HG03139 (cell line): ENCODE data around the gene EPSTI1.
"Not testable (repeated sequence)": the region's sequence is repeated elsewhere in the genome, so short reads cannot be mapped to it uniquely, and the experiment has no call there.

ENCODE experiments used
- ATAC-seq: cut with Tn5 transposase; IDR thresholded peaks from one replicate; pipeline ENCODE4 v1.9.1; 2021; ENCODE audit not compliant: unreplicated experiment

Gene EPSTI1

DNA sequence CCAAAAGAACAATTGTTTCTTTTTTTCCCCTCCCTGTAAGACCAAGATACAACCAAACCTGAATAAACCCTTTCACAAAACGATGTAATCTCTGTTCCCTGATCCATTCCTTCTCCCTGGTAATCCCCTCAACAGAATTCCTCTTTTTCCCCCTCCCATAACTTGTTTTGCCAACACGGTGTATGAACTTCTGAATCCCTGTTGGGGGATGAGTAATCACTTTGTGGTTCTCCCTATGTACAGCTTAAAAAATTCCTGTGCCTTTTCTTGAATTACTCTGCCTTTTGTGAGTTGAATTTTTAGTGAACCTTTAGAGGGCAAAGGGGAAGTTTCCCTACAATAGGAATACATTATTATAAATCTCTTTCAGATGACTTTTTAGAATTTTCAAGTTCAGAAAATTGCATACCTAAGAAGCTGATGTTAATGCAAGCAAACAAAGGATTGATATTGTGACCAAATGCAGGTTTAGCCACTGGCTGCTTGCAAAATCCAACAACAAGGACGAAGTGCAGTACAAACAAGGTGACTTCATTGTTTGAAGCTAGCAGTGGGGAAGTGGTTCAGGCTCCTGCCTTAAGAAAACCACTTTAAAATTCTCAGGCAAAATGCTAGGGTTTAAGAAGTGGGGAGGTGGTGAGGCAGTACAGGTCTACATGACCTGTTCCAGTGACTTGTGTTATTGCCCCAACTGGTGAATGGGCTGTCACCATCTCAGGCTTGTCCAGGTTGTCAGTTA lies 15.0 kb upstream of the EPSTI1 start:
- ATAC-seq, result no peak

DNA sequence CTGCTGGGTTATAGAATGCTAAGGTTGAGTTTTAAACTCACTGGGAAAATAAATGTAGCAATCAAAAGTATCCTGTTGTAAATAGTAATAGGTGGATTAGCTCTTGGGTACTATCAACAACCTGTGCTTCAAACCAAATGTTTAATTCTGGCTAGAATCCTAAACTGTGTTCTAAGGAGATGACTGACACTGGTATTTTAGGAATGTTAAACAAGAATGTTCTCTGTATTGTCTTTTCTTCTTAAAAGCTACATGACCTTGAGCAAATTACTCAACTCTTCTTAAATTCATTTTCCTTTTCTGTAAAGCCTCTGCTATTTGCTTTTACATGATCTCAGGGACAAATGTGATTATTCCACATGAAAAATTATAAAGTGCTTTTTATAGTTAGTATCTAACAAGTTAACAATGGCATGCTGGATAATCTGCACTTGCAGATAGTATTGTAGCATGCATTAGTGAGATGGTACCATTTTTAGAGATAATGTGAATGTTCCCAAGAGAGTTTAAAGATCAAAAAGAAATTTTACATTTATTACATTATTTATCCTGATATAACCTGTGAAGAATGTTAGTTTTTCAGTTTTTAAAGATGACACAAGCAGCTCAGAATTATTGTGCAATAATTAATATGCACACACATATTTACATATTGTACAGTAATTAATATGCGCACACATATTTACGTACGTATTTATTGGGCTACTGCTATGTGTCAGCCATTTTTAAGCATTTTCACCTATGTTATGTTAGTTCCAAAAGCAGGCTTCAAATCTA lies 13.6 kb upstream of the EPSTI1 start:
- ATAC-seq, result no peak

DNA sequence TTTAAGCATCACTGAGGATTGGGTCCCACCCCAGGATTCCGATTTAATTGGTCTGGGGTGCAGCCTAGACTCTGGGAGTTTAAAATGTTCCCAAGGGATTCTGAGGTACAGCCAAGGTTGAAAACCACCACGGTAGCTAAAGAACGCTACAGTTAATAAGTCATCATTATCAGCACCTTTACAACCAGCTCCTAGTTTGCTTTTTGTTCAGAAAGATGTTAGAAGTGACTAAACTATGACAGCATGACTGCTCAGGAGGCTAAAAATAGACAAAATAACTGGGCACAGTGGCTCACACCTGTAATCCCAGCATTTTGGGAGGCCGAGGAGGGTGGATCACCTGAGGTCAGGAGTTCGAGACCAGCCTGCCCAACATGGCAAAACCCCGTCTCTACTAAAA lies 11.7 kb upstream of the EPSTI1 start:
- no peak for ATAC-seq

- ATAC-seq, result no peak
These were observed 11.0 kb upstream of the EPSTI1 start for GRCh38 chr13:43003010-43003409.

DNA sequence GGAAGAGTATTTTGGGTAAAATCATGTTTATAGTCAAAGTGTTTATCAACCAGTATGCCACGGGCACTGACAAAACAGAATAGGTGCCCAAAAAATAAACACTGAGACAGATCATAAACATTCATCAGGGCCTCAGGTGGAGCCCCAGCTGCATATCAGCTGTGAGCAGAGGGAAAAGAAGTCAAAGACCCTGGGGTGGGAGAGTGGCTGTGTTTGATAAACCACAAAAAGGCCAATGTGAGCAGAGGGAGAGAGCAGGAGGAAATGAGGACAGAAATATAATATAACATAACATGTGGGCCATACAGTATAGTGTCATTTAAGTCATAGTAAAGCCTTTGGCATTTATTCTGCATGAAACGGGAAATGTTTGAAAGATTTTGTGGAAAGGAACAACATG lies 10.0 kb upstream of the EPSTI1 start:
- ATAC-seq, result no peak

DNA sequence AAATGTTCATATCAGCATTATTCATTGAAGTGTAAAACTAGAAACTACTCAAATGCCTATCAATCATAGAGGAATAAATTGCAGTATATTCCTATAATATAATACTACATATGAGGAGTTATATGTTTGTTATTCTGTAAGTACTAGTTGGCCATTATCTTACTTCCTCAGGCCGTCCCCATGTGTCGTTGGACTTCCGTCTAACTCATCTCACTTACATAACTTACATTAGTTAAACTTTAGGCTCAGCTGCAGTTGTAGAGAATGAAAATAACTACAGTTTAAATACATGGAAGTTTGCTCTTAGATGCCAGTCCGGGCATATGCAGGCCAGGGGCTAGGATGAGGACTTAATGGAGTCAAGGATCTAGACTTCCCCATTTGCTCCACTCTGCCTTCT lies 8.6 kb upstream of the EPSTI1 start:
- ATAC-seq, result no peak

- no peak for ATAC-seq
These were observed 7.5 kb upstream of the EPSTI1 start for GRCh38 chr13:42999491-42999890.

DNA sequence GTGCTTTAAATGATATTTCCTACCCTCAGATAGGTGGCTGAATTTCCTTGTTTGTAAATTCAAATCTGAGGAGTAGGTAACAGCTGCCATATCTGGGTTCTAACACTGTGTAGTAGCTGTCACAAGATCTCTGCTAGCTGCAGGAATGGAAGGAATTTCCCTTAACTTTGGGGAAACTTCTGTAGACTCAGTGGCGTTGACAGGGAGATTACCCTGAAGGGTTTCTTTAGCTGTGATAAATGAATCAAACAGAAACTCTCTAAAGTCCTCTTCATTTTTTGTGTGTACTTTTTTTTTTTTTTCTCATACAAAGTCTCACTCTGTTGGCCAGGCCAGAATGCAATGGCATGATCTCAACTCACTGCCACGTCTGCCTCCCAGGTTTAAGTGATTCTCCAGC lies 5.3 kb upstream of the EPSTI1 start:
- ATAC-seq, result no peak

DNA sequence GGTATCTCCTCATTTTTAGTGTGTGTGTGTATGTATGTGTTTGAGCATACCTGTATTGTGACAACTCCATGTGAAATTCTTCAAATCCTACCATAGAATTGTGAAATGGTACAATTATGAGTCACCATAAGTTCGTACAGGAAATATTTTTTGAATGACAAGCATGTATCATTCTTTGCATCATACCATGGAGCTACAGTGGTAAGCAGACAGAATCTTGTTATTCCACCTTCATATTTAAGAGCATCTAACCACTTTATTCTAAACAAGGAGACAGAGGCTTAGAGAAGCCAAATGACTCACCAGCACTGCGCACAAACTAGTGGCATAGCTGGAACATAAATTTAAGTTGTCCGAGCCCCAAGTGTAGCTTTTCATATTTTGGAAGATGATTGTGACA lies 4.5 kb upstream of the EPSTI1 start:
- ATAC-seq, result no peak

- no peak for ATAC-seq
These were observed 2.8 kb upstream of the EPSTI1 start for GRCh38 chr13:42994878-42995277.

- peak; percentile 10 for ATAC-seq
These were observed 702 bp upstream of the EPSTI1 start for GRCh38 chr13:42992764-42993122.

- ATAC-seq, result not testable (repeated sequence)
These were observed 676 bp downstream of the EPSTI1 start for GRCh38 chr13:42991233-42991897.

DNA sequence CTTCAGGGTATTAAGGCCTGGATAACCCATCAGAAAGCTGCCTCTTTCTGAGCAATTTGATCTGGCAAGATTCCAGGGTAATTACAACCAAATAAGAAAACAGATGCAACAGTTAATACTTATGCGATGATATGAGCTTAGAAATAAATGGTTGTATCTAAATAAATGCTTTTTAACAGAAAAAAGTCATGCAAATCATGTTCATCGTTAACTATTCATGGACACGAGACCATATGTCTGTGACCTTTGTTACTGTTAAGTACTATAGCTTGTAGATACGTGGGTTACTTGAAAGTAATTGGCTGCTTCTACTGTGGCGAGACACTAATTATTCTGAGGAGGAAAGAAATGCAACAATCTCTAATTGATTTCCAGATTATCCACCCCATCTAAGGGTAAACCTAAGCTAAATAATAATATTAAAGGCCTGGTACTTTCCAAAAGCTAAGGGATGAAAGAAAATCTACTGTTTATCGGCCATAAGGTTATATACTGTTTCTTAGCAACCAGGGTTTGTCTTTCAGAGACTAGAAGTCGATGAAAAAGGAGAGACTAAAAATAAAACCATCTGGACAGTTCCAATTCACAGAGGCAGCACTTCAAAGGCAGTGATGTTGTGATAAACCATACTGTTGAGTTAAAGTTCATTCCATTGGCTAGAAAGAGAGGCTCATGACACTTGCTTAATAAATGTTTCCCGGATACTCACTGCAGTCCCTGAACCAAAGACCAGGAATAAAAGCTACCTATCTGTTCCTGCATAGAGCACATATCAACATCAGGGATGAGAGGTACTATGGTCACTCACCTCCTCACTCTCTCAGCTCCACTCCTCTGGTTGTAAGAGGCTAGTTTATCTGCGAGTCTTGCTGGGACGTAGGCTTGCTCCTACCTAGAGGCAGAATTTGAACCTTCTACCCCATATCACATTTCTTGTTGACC lies 1.5 kb downstream of the EPSTI1 start:
- no peak for ATAC-seq

- ATAC-seq, result no peak
These were observed 5.9 kb downstream of the EPSTI1 start for GRCh38 chr13:42986176-42986574.

DNA sequence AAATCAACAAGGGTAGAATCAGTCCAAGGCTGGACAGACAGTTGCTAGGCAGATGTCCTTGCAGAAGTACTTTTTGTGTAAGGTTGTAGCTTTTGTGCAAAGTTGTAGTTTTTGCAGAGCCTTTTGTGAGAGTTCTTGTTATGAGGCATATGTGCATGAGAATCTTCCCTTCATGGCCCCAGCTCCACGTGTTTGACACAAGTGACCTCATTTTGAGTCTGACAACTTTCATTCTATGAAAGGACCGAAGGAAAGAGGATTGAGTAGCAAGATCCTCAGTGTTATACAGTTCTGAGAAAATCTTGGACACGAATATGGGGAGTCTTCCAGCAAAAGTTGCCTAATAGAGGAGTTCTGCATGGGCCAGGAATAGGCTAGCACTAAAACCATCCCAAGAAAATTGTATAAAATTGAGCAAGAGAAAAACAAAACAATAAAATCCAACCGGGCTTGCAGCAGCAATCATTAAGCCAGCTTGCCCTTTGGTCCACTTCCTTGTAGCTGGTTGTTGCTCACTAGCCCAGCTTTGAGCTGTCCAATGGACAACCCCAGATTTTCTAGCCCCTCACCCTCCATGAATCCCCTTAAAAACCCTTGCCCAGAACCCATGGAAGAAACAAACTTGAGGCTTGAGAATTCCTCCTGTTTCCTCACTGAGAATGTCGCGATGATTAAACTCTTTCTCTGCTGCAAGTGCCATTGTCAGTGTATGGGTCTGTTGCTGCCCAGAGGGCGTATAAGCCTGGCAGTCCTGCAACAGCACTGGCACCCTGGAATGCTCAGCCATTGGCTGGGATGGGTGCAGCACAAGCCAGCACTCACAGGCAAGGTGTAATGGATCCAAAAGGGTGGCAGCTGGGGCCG lies 6.5 kb downstream of the EPSTI1 start:
- no peak for ATAC-seq

GRCh38 chr13:42984691-42985090 lies 7.3 kb downstream of the EPSTI1 start:
- no peak for ATAC-seq

DNA sequence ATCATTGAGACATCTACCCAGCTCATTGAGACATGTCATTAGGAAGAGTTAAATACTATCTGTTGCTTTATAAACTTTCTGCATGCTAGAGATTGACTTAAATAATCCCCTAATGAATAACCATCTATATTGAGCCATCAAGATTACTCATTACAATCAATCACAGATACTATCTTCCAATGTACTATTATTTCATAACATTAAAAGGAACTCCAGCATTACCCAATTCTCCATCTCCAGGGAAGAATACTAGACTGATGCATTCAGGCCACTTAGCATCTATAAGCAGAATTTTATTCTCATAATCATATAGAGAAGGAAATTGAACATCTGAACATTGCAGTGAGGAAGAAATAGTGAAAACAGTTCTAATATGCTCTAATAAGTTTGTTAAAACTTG lies 8.0 kb downstream of the EPSTI1 start:
- ATAC-seq, result no peak

DNA sequence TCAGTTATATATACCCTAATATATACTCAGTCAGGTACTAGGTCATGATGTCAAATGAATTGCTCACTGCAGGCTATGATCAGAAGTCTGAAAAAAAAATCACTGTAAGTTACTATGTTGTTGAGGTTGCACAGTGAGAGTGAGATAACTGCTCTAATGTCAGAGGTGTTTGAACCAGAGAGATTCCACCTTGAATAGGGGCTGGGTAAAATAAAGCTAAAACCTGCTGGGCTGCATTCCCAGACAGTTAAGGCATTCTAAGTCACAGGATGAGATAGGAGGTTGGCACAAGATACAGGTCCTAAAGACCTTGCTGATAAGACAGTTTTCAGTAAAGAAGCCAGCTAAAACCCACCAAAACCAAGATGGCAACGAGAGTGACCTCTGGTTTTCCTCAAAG lies 10.2 kb downstream of the EPSTI1 start:
- ATAC-seq, result no peak

- ATAC-seq, result no peak
These were observed 10.7 kb downstream of the EPSTI1 start for GRCh38 chr13:42981317-42981716.

GRCh38 chr13:42977219-42977659 lies 14.8 kb downstream of the EPSTI1 start:
- no peak for ATAC-seq
